IMR-90 (cell line): ENCODE measurements around the gene VEPH1.

Experiments used
- BHLHE40 ChIP-seq: fragments of 150-350 bp; IDR thresholded peaks from 2 replicates; pipeline ENCODE4 v1.6.1; 2016; ENCODE audit warnings: mild to moderate bottlenecking, low read depth, low read length
- CEBPB ChIP-seq: IDR thresholded peaks from 2 replicates; pipeline ENCODE4 v1.6.1; 2012; ENCODE audit warnings: low read depth, low read length, improper control_type of control experiment
- CTCF ChIP-seq: conservative IDR thresholded peaks from 2 replicates; pipeline ENCODE4 v1.5.1; 2012; ENCODE audit warnings: mild to moderate bottlenecking, low read depth, low read length, improper control_type of control experiment
- MAZ ChIP-seq: IDR thresholded peaks from 2 replicates; pipeline ENCODE4 v1.6.1; 2012; ENCODE audit warnings: low read depth, mild to moderate bottlenecking, low read length, improper control_type of control experiment, moderate library complexity, borderline replicate concordance
- MXI1 ChIP-seq: IDR thresholded peaks from 2 replicates; pipeline ENCODE4 v1.6.1; 2012; ENCODE audit warnings: low read depth, mild to moderate bottlenecking, low read length, moderate library complexity, borderline replicate concordance
- POLR2A ChIP-seq: IDR thresholded peaks from 2 replicates; pipeline ENCODE4 v1.6.1; 2012; ENCODE audit warnings: mild to moderate bottlenecking, low read depth, low read length
- RAD21 ChIP-seq: IDR thresholded peaks from 2 replicates; pipeline ENCODE4 v1.6.1; 2012; ENCODE audit warnings: low read length, improper control_type of control experiment
- RCOR1 ChIP-seq: IDR thresholded peaks from 2 replicates; pipeline ENCODE4 v1.6.1; 2012; ENCODE audit warnings: mild to moderate bottlenecking, low read length, improper control_type of control experiment; ENCODE audit not compliant: insufficient replicate concordance
- RFX5 ChIP-seq: IDR thresholded peaks from 2 replicates; pipeline ENCODE4 v1.8.0; 2012; ENCODE audit warnings: low read depth, mild to moderate bottlenecking, low read length, moderate library complexity
- SMC3 ChIP-seq: fragments of 150-350 bp; IDR thresholded peaks from 2 replicates; pipeline ENCODE4 v1.6.1; 2016; ENCODE audit warnings: low read depth, mild to moderate bottlenecking, antibody characterized with exemption, low read length, moderate library complexity
- TF ChIP-seq, protein P1 (sequence below): fragments of 150-350 bp; IDR thresholded peaks from 2 replicates; pipeline ENCODE4 v1.6.1; 2017; ENCODE audit warnings: mild to moderate bottlenecking, antibody characterized with exemption, low read length, low read depth
- TF ChIP-seq, protein P2 (sequence below): fragments of 150-350 bp; IDR thresholded peaks from 2 replicates; pipeline ENCODE4 v1.6.1; 2016; ENCODE audit warnings: low read depth, mild to moderate bottlenecking, low read length, moderate library complexity, borderline replicate concordance

GRCh38 chr3:157447026-157447694 is 56.1 kb downstream of the VEPH1 start:
- TF ChIP-seq, protein P1, sequence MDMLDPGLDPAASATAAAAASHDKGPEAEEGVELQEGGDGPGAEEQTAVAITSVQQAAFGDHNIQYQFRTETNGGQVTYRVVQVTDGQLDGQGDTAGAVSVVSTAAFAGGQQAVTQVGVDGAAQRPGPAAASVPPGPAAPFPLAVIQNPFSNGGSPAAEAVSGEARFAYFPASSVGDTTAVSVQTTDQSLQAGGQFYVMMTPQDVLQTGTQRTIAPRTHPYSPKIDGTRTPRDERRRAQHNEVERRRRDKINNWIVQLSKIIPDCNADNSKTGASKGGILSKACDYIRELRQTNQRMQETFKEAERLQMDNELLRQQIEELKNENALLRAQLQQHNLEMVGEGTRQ = no peak
- TF ChIP-seq CTCF = peak; percentile 68
- TF ChIP-seq, protein P2, sequence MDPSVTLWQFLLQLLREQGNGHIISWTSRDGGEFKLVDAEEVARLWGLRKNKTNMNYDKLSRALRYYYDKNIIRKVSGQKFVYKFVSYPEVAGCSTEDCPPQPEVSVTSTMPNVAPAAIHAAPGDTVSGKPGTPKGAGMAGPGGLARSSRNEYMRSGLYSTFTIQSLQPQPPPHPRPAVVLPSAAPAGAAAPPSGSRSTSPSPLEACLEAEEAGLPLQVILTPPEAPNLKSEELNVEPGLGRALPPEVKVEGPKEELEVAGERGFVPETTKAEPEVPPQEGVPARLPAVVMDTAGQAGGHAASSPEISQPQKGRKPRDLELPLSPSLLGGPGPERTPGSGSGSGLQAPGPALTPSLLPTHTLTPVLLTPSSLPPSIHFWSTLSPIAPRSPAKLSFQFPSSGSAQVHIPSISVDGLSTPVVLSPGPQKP = no peak
- TF ChIP-seq RAD21 = peak; percentile 73
- no peak for TF ChIP-seq POLR2A
- no peak for TF ChIP-seq RFX5
- peak; percentile 73 for TF ChIP-seq SMC3
- TF ChIP-seq MAZ = no peak
- TF ChIP-seq CEBPB = no peak
- TF ChIP-seq MXI1 = no peak
- TF ChIP-seq RCOR1 = no peak
- TF ChIP-seq BHLHE40 = no peak
